Bone marrow (tissue), 2 donors: ENCODE results near the gene EML6.
"Not testable (repeated sequence)": the region's sequence is repeated elsewhere in the genome, so short reads cannot be mapped to it uniquely, and the experiment has no call there.

Source experiments
- DNase-seq, 2 donors: peaks; one replicate each; lab custom pipeline; 2025; lab: John Stamatoyannopoulos, UW

EML6 gene

DNA sequence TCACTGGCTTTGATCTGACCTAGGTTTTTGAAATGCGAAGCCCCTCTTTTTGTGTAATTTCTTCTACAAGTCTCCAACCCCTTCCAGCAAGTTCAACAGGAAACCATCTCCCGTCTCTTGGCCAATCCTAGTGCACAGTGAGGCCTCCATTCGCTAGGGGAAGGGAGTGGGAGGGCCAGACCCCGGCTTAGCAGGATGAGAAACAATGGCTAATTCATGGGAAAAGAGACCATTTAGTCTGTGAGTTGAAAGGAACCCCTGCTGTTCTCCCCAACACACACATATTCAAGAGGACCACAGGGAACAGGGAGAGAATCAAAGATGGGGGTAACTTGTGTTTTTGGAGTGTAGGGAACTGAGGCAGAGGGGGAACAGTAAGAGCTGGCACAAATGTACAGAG lies 243.8 kb downstream of the EML6 start:
- DNase-seq: no peak

DNA sequence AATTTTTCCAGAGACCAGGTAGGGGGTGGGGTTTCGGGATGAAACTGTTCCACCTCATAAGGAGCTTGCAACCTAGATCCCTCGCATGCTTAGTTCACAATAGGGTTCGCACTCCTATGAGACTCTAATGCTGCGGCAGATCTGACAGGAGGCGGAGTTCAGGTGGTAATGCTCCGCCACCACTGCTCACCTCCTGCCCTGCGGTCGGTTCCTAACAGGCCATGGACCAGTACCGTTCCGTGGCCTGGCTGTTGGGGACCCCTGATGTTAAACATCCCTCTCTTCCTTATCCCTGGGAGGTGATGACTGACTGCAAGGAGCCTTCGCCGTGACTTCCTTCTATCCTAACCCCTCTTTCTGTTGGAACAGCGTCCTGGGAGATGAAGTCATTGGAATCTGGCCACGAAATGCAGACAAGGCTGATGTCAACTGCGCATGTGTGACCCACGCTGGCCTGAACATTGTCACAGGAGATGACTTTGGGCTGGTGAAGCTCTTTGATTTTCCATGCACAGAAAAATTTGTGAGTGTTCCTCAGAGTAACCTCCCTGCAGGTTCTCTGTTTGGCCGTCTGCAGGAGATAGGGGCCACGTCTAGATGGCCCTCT lies 244.4 kb downstream of the EML6 start:
- no peak for DNase-seq

- DNase-seq: no peak
Observed at GRCh38 chr2:54968561-54969218, 245.2 kb downstream of the EML6 start.

GRCh38 chr2:54969295-54969939 lies 246.0 kb downstream of the EML6 start:
- DNase-seq: no peak

DNA sequence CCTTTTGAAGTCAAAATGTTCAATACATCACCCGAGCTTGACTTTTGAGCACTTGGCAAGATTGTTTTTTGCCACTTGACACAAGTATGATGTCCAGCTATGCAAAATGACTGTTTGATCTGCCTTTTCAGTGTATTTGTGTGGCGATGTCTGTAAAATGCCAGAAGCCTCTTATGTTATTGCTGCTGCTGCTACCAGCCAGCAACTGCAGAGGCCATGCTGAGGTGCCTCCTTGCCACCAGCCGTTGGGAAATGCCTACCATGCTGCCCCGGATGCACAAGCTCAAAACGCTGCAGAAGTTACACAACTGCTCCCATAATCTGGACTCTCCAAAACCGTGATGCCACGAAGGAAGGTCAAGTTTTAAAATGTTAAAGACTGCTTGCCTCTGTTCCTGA lies 246.5 kb downstream of the EML6 start:
- DNase-seq: no peak

DNA sequence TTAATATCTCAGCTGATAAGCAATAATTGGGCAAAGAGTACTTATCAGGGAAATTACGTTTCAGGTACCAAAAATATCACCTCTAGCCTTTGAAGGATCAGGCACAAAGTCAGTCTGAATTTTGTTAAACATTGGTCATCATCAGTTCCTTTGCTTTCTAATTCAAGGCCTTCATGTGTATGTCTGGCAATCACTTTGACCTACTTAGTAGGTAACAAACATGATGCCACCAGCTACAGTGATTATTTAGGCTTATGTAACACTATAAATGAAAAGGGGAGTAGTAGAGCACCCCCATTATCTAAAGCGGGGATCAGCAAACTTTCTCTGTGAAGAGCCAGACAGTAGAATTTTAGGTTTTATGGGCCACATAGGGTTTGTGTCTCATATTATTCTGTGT lies 251.7 kb downstream of the EML6 start:
- no peak for DNase-seq

- DNase-seq: no peak
Observed at GRCh38 chr2:54975598-54976492, 252.4 kb downstream of the EML6 start.

GRCh38 chr2:54977149-54977548 lies 253.7 kb downstream of the EML6 start:
- DNase-seq: no peak

DNA sequence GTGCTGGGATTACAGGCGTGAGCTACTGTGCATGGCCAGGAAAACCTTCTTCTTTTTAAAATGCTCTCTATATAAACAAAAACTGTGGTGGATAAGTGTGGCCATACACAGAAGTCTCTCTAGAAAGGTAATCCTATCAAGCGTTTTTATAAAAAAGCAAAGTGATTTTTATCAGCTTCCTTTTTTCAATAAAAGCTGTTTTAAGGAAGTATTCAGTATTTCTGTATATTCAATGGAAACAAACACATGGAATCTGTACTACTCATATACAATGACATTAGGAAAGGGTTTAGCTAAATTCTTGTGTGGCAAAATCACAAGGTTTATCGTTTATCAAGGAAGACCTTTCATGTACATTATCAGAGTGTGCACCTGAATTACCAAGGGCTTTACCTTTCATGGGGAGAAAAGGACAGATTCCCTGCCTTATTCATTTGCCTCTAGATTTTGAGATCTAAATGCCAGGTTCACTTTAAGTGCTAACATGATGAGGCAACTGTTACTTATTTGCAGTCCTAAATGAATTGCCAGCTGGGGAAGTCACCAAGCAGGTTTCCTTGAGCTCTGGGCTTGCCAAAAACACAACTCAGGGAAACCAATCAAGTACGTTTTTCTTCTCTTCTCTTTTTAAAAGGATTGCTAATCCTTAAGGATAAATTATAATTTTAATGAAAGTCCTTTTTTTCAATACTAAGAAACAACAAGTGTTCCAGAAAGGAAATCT lies 256.0 kb downstream of the EML6 start:
- DNase-seq: no peak

DNA sequence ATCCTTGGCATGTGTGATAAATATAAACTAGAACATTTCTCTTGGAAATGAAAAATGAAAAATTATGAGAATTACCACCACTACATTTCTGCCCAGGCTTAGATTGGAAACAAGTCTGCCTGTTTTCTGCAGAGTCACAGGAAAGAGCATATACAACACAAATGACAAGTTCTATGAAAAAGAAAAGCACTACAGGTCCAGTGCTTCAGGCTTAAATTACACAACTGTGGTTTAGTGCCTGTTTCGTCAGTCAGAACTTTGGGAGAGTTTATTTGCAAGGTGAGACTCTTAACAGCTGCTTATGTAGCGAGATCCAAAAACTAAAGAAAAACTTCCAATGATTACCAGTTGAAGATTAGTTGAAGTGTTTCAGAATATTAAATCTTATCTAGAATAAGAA lies 257.9 kb downstream of the EML6 start:
- DNase-seq: no peak

- no peak for DNase-seq
Observed at GRCh38 chr2:54983345-54984220, 260.1 kb downstream of the EML6 start.

GRCh38 chr2:54984476-54984875 lies 261.0 kb downstream of the EML6 start:
- no peak for DNase-seq

GRCh38 chr2:54986264-54986663 lies 262.8 kb downstream of the EML6 start:
- DNase-seq: no peak

GRCh38 chr2:54988612-54989011 lies 265.1 kb downstream of the EML6 start:
- no peak for DNase-seq

DNA sequence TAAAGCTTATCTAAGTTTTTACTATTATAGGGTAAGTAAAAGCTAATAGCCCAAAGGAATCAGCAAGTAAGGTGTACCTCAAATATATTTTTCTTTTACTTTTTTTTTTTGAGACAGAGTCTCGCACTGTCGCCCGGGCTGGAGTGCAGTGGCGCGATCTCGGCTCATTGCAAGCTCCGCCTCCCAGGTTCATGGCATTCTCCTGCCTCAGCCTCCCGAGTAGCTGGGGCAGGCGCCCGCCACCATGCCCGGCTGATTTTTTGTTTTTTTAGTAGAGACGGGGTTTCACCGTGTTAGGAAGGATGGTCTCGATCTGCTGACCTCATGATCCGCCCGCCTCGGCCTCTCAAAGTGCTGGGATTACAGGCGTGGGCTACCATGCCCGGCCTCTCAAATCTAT lies 267.2 kb downstream of the EML6 start:
- not testable (repeated sequence) for DNase-seq

GRCh38 chr2:54995553-54995952 lies 272.1 kb downstream of the EML6 start:
- no peak for DNase-seq

GRCh38 chr2:54997826-54998225 lies 274.4 kb downstream of the EML6 start:
- DNase-seq: no peak

GRCh38 chr2:54999182-54999581 lies 275.7 kb downstream of the EML6 start:
- no peak for DNase-seq

DNA sequence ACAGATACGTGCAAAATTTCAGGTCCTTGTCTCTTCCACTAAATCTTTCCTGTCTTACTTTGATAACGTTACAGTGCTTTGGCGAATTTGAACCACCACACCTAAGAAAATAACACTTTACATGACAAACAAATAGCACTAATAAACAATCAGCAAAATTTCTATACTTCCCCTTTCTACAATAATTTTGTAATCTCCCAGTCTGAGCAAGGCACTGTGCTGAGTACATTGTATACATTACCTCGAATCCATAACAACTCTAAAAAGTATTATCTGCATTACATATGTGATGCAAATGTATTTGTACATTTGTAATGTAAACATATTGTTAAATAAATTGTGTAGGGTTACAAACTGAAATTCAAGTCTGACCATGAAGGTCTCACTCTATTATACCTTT lies 276.9 kb downstream of the EML6 start:
- DNase-seq: no peak

GRCh38 chr2:55001716-55002115 lies 278.3 kb downstream of the EML6 start:
- DNase-seq: no peak
